ENCODE measurements around the gene BCR. TPM values are rescaled to one million over a fixed set of nuclear protein-coding genes. Genes with fewer than 3 reads are reported as not detected.
"Not testable (repeated sequence)": the region's sequence is repeated elsewhere in the genome, so short reads cannot be mapped to it uniquely, and the experiment has no call there.

The BCR gene
- total RNA-seq, 1 donor from 2014 or later = 268 TPM

- Mint-ChIP-seq H3K4me1 (ENCODE audit: low read depth, unreplicated experiment) (peaks cover 6% of the 10 kb centered on the region), H3K9me3 (ENCODE audit: unreplicated experiment) (peaks cover 5% of the 10 kb centered on the region), H3K36me3 (ENCODE audit: unreplicated experiment) (peaks cover 7% of the 10 kb centered on the region)
These were observed 126.6 kb downstream of the BCR start for GRCh38 chr22:23306926-23307325.

GRCh38 chr22:23307511-23307910, 127.2 kb downstream of the BCR start:
- H3K36me3 Mint-ChIP-seq (ENCODE audit: unreplicated experiment); H3K4me3 Mint-ChIP-seq (ENCODE audit: unreplicated experiment); H3K9me3 Mint-ChIP-seq (ENCODE audit: unreplicated experiment); DNase-seq; H3K4me1 Mint-ChIP-seq (ENCODE audit: low read depth, unreplicated experiment); H3K27me3 Mint-ChIP-seq (ENCODE audit: unreplicated experiment); H3K27ac Mint-ChIP-seq (ENCODE audit: unreplicated experiment): not testable (repeated sequence)

More at GRCh38 chr22:23306926-23307325, 126.6 kb downstream of the BCR start:
- H3K4me3 Mint-ChIP-seq (ENCODE audit: unreplicated experiment) = no peak overlapping the region
- no peak for DNase-seq
- H3K27me3 Mint-ChIP-seq (ENCODE audit: unreplicated experiment) = no peaks in the 10 kb centered on the region
- H3K27ac Mint-ChIP-seq (ENCODE audit: unreplicated experiment) = peak overlapping the region; percentile 38
- TF ChIP-seq CTCF (IDR thresholded peaks at IDR 0.05; ENCODE audit: partially characterized antibody, unreplicated experiment) = no peak

GRCh38 chr22:23309261-23309660, 129.0 kb downstream of the BCR start:
- not testable (repeated sequence) for H3K4me3 Mint-ChIP-seq (ENCODE audit: unreplicated experiment); H3K36me3 Mint-ChIP-seq (ENCODE audit: unreplicated experiment); DNase-seq; H3K9me3 Mint-ChIP-seq (ENCODE audit: unreplicated experiment); H3K27me3 Mint-ChIP-seq (ENCODE audit: unreplicated experiment); H3K4me1 Mint-ChIP-seq (ENCODE audit: low read depth, unreplicated experiment); H3K27ac Mint-ChIP-seq (ENCODE audit: unreplicated experiment)

- not testable (repeated sequence) for H3K9me3 Mint-ChIP-seq (ENCODE audit: unreplicated experiment); H3K4me3 Mint-ChIP-seq (ENCODE audit: unreplicated experiment); H3K36me3 Mint-ChIP-seq (ENCODE audit: unreplicated experiment); DNase-seq; H3K4me1 Mint-ChIP-seq (ENCODE audit: low read depth, unreplicated experiment); H3K27ac Mint-ChIP-seq (ENCODE audit: unreplicated experiment); H3K27me3 Mint-ChIP-seq (ENCODE audit: unreplicated experiment)
These were observed 130.3 kb downstream of the BCR start for GRCh38 chr22:23310443-23311097.

- not testable (repeated sequence) for DNase-seq; H3K9me3 Mint-ChIP-seq (ENCODE audit: unreplicated experiment); H3K36me3 Mint-ChIP-seq (ENCODE audit: unreplicated experiment); H3K27me3 Mint-ChIP-seq (ENCODE audit: unreplicated experiment); H3K4me1 Mint-ChIP-seq (ENCODE audit: low read depth, unreplicated experiment); H3K4me3 Mint-ChIP-seq (ENCODE audit: unreplicated experiment); H3K27ac Mint-ChIP-seq (ENCODE audit: unreplicated experiment)
These were observed 131.5 kb downstream of the BCR start for GRCh38 chr22:23311635-23312420.

GRCh38 chr22:23313791-23314567, 133.7 kb downstream of the BCR start:
- Mint-ChIP-seq H3K27ac (ENCODE audit: unreplicated experiment) (peak overlapping the region; percentile 64), H3K4me1 (ENCODE audit: low read depth, unreplicated experiment) (no peaks in the 10 kb centered on the region)

More at GRCh38 chr22:23313791-23314567, 133.7 kb downstream of the BCR start:
- no peak for TF ChIP-seq CTCF (IDR thresholded peaks at IDR 0.05; ENCODE audit: partially characterized antibody, unreplicated experiment)
- Mint-ChIP-seq H3K9me3 (ENCODE audit: unreplicated experiment) (peaks cover 6% of the 10 kb centered on the region), H3K36me3 (ENCODE audit: unreplicated experiment) (no peaks in the 10 kb centered on the region), H3K4me3 (ENCODE audit: unreplicated experiment) (no peak overlapping the region), H3K27me3 (ENCODE audit: unreplicated experiment) (peaks cover 6% of the 10 kb centered on the region)
- DNase-seq = no peak

Measured in glutamatergic neuron (in vitro differentiated cells).